ENCODE measurements around the gene KCNB1. TPM values are rescaled to one million over a fixed set of nuclear protein-coding genes. Genes with fewer than 3 reads are reported as not detected.

Gene KCNB1
- polyA plus RNA-seq, 12 donors, result 4.3 to 13.6 (median 9.8) TPM; not detected in 1

DNA sequence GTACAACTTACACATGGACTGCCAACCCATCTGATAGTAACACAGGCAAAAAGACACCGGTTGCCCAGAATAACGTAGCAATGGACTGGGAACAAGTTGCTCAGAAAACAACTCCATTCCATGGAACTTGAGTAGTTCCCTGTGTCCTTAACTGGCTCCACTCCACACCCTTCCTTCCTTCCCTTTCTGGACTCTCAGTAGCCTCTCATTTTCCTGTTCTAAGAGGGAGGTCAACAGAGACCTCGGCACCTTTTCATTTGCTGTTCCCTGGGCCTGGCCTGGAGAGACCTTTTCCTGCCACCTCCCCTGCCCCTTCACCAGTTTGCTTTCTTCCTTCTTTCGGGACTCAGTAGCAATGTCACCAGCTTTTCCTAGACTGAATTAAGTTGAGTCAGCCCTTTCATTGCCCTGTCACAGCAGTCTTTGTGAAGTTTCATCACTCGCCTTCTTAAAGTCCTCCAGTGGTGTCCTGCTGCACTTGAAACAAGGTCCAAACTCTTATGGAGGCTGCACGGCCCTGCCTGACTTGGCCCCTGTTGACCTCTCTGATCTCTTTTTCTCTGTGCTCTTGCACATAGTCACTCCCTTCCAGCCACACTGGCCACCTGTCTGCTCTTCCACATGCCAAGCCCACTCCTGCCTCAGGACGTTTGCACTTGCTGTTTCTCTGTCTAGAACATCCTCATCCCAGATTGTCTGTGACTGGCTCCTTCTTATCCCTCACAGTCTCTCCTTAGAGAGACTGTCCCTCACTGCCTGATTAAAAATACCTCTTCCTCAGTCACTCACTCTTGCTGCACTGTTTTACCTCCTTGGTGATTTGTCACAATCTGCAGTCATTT, 90.8 kb downstream of the KCNB1 start:
- DNase-seq, result no peak

DNA sequence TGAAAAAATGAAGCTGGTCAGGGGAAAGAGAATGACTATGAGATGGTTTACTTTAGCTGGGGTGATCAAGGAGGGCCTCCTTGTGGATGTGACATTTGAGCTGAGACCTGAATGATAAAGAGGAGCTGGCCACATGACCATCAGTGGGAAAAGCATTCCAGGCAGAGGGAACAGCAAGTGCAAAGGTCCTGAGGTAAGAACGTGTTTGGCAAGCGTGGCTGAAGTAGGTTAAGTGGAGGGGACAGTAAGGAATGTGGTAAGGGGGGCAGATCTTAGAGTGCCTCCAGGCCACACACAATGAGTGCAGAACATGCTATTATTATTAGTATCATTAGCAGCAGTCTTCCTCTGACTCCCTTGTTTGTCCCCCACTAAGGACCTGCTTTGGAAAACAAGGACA, 92.6 kb downstream of the KCNB1 start:
- no peak for DNase-seq

DNA sequence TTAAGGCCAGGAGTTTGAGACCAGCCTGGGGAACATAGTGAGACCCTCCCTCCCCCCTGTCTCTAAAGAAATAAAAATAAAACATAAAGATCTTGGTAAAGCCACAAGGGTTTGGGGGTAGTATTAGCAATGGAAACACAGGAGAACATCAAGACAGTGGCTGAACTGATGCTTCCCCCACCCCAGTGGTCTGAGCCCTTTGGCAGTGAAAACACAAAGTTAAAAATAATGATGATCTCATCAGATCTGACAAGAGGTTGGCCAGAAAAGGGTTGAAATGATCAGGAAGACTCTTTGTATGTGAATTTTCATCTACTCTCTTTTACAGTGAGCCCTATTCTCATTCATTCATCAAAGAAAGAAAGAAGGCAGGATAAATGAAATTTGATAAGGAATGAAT, 93.7 kb downstream of the KCNB1 start:
- DNase-seq, result no peak

DNA sequence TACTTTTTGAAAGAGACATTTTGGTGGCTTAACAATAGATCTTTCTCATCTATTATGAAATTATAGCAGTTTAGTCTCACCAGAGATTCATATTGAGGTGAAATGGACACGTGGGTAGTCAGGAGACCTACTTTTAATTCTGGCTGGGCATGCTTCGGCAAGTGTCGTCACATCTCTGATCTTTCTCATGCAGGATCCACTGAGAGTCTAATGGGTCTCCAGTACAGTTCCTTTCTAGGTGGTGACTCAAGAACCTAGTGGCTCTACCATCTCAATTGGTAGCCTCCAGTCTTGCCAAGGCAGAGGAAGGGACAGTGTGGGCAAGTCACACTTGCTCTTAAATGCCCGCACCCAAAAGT, 94.9 kb downstream of the KCNB1 start:
- no peak for DNase-seq

DNA sequence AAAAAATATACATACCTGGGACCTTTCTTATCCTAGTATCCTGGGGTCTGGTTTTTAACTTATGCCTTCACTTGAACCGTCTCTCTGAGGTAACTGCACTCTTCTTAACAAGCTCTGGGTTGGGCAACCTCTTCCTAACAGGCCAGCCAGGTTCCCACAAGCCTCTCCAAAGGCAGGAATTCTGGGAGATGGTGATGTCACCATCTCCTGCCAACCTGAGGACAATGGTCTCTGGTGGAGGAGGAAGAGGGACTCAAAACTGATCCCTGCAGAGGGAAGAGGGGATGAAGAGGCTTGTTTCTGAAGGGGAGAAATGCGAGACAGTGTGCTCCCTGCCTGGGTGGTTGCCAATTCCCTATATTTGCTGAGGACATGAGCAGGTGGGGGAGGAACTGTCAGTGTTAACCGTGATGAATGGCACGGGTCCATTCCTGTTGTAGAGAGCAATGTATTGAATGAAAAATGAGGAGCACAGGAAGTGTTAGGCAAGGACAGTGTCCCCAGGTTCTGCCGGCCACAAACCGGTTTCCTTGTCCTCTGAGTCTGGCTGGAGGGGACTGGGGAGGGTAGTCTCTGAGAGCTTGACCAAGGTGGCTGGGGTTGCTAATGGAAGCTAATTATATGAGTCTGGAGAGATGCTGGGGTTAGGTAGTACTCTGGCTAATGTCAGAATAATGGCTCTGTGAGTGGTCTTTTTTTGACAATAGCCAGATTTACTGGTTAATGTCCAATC, 95.5 kb downstream of the KCNB1 start:
- no peak for DNase-seq

DNA sequence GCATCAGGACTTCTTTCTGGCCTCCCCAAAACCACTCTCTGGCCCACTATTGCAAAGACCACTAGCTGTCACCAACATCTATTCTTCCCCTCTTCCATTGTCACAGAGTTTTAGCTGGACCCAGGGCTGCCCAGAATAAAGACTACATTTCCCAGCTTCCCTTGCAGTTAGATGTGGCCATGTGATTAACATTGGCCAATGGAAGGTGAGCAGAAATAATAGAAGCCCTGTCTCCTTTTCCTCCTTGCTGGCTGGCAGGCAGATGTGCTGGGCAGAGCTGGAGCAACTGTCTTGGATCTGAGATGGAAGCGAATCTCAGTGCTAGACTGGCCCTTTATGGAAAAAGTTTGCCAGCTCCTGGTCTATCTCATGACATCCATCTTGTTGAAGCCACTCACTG, 97.0 kb downstream of the KCNB1 start:
- DNase-seq, result no peak

DNA sequence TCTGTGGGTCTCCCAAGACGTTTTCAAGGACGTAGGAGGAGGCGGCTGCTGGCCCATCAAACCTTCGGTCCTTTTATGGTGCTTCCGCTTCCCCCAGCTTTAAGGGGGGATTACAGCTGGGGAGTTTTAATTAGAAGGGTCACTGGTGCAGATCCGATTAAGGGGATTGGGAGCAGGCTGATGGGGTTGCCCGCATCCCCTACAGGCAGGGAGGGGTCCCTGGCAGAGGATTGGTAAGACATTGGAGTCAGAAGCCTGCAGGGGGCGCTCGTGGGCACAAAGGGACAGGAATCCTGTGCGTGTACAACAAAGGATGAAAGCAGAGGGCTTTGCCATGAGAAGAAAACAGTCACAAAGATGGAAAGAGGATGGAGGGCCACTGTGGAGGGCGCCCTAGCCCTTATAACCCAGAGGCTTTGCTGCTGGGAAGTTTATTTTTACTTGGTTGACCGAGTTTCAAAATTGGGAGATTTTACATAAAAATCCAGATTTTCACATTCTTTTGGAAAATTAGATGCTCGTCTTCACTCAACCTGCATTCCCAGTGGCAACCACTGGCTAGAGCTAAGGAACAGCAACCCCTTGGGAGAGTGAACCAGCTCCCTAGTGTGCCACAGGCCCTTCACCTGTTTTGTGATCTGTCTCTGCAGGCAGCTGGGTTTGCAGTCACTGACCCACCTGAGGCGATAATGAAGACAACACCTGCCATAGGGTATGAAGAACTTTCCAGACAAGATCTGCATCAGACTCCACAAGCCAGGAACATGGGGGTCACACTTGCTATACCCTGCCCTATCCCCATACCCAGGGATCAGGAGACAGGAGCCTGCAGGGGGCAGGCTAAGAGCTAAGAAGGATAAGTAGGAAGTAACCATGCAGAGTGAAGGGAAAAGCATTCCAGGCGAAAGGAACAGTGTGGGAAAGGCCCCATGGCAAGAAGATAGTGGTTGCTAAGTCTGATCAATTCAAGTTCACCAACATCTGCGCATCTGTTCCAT, 97.7 kb downstream of the KCNB1 start:
- DNase-seq, result no peak

DNA sequence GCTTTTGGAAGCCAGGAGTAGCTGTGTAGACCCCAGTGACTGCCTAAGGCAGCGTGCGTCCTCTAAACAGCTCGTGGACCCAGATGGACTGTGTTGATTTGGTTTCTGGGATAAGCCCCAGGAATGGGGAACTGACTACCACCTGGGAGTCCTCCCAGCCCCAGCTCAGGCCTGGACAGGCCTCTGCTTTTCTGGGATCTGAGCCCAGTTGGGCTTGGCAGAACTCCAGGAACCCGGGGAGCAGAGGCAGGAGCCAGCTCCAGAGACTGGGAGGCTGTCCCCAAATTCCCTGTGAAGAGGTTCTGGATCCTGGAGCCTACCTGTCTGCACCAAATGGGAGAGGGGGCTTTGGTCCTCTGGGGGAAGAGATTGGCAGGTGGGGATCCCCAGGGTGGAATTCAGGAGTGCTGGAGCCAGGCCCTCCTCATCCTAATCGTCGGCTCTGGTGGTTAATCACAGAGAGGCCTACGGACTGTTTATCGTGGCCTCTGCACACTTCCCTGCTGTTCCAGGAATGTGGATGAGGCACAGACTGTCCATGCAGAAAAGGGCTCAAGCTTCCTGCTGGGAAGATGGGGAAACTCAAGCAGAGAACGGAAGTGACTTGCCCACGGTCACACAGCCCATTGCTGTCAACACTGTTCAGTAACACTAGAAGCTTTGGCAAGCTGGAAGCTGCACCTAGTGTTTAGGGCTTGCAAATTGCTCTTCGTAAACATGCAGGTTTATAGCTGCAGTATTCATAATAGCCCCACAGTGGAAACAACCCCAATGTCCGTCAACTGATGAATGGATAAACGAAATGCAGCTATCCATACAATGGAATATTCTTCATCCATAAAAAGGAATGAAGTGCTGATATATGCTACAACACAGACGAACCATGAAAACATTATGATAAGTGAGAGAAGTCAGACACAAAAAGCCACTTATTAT, 100.6 kb downstream of the KCNB1 start:
- peak; percentile 81 for DNase-seq

DNA sequence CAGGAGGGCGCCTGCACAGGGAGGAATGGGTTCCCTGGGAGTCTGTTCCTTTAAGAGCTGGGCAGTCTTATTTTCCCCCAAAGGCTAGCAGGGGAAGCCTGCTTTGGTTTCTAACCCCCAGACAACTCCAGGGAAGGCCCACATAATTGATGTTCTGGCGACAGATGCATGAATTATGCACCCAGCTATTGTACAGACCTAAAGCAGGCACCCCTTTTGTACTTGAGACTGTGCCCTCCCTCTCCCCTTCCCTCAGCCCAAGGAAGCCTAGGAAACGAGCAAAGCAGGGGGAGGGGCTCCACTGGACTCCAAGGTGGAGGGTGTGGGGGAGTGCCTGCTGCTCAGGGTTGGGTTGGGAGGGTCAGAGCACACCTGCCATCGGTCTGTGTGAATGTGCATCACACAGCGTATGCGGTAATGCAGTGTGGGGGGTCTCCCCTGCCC, 102.1 kb downstream of the KCNB1 start:
- no peak for DNase-seq

DNA sequence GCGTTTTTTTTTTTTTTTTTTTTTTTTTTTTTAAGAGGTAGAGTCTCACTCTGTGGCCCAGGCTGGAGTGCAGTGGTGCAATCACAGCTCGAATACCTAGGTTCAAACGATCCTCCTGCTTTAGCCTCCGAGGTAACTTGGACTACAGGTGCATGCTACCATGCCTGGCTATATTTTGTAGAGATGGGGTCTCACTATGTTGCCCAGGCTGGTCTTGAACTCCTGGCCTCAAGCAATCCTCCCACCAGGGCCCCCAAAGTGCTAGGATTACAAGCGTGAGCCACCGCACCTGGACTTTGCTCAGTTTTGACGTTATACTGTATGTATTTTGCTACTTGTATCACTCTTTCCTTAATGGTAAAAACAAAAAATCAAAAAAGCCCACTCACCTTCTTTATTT, 103.1 kb downstream of the KCNB1 start:
- no peak for DNase-seq

DNA sequence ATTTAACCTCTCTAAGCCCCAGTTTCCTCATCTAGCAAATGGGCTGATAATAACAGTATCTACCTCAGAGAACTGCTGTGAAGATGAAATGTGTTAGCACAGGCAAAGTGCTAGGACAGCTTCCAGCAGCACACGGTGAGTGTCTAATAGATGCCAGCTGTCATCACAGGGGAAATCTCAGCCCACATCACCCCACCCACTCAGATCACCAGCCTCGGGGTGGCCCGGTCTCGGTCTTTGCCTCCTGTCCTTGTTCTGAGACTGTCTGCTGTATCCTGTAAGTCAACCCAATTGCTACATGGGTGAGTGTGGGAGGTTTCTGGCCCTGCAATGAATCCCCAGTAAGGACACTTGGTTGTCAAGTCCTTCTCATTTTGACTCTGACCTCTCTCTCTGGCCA, 105.1 kb downstream of the KCNB1 start:
- no peak for DNase-seq

DNA sequence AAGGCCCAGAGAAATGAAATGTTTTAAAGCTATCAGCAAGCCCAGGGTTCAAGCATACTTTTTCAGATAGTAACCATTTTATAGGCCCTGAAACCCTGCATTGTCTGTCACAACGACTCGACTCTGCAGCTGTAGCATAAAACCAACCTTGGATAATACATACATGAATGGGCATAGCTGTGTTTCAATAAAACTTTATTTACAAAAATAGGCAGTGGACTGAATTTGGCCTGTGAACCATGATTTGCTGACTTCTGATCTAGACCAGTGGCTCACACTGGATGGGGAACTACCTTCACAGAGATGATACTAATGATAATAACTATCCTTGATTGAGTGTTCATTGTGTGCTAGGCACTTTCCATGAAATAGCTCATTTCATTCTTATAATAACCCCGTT, 107.3 kb downstream of the KCNB1 start:
- no peak for DNase-seq

DNA sequence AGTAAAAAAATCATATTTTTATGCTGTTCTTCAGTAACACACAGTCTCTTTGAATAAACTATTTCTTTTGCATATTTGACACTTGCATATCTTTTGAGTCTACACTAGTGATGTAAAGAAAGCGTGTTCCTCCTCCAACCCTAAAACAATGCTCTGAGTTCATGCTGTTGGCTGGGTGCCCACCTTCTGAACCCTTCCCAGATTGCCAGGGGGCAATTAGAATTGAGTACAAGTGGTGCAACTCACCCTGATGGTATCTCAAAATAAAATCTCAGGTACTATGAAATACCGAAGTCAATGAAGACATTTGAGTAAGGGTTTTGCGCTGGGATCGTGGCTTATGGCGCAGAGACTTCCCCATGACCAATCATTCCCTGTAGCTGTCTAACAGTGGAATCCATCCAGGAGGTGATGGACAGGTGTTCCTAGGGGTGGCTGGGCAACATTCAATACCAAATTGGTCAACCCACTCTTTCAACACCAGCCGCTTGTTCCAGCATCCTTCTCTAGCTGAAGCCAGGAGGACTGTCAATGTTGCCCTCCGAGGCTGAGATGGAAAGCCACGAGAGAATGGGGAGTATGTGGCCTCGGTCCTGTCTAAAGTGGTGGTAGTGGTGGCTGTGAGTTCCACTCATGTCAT, 110.3 kb downstream of the KCNB1 start:
- DNase-seq, result no peak

DNA sequence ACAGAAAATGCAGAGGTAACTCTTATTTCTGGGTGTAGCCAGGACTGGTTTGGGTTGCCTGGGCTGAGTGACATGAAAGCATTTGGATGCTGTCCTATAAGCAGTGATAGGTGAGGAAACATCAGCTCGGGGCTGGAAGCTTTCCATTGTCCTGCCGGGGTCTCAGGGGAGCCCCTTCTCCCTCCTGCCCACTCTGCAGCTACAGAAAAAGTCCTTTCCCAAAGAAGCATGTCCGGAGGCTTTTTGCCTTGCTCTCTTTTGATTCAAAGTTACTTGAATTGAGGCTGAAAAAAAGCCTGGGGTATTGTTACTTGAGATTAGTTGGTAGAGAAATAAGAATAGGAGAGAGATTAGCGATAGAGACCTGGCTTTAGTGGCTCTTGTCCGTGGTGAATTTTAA, 113.9 kb downstream of the KCNB1 start:
- DNase-seq, result no peak

DNA sequence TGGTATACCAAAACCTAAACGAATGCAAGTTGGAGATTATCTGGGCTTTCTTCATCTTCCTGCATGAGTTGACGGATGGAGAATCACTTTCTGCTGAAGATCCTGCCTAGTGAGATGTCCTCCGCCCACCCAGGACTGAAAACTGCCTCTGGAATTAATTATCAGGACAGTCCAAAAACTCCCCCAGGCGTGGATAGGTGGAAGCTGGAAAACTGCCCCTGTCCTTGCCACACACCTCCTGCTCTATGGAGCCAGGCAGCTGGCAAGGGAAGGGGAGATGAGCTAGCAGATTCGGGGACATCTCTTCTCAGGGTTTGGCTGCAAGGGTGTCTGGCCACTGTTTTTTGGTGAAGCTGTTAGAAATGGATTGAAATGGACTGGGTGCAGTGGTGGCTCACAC, 115.4 kb downstream of the KCNB1 start:
- no peak for DNase-seq

DNA sequence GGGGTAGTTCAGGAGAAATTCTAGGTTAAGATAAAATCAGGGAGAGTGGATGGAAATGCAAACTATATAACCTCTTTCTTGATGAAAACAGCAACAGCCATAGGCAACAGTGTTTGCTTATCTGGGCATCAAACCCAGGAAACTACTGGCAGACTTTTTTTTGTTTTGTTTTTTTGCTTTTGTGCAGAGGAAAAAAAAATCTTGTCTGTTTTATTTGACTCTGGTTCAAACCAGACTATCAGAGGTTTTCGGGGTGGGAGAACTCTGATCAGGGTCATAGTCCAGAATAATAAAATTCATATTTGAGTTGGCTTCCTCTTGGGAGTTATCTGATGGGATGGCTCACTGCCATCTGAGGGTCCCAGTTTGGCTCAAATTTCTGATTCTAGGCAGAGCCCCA, 115.8 kb downstream of the KCNB1 start:
- no peak for DNase-seq

DNA sequence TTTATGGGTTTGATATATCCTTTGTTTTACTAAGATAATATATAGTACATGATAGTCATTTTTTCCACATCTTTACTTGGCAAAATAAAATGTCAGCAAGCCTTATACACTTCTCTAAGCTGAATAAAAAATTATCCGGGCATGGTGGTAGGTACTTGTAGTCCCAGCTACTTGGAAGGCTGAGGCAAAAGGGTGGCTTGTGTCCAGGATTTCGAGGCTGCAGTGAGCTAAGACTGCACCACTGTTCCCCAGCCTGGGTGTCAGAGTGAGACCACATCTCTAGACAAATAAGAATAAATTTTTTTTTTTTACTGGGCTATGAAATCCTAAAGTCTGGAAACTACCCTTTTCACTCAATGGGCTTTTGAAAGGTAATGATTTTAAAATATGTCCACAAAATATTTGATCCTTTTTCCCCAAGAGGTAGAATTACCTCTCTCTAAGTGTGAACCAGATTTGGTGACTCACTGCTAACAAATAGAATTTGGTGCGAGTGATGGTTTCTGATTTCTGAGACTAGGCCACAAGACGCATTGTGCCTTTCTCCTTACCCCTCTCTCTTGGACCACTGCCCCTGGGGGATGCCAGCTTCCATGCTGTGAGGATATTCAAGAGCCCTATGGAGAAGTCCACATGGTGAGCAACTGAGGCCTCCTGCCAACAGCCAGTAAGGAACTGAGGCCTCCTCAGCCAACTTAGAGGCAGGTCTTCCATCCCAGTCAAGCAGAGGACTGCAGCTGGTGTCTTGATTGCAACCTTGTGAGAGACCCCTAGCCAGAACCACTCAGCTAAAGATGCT, 120.4 kb downstream of the KCNB1 start:
- DNase-seq, result no peak

DNA sequence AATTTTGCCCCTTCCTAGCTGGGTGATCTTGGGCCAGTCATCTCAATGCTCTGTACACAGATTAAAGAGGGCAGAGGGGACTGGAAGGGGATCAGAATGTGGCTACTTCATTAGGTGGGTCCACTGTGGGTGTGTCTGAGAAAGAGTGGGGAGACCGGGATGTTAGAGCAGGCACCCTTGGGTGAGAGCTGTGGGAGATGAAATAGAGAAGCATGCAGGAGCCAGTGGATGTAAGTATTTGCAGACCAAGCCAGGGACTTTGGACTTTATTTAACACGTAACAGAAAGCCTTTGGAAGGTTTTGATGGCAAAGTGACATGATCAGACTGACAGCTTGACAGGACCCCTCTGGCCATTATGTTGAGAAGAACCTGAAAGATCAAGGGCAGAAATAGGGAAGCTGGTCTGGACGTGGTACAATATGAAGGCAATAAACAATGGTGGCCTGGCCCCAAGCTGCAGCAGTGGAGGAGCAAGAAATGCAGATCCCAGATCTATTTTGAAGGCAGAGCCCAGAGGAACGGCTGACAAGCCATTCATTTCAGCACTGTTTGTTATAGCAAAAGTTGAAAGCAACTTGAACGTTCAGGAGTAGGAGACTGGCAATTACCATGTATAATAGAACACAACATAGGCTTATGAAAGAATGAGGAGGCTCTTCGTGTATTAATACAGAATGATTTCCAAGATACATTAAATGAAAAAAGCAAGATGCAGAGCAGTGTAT, 122.1 kb downstream of the KCNB1 start:
- DNase-seq, result no peak

DNA sequence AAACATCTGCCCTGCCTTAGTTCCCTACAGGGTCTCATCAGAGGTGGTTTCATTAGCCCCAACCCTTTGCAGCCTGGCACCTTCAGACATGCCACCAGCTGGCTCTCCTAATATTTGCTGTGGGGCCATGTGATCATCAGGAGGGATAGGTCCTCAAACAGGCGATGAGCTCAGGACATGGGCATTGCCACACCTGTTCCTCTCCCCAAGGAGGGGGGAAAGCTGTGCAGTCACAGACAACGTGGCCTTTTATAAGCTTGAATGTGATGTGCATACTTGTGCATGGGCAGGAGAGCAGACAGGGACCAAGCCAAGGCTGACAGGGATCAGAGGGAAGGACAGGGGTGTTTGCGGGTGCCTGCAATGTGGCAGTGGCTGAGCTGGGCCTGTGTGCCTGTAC, 125.8 kb downstream of the KCNB1 start:
- peak; percentile 28 for DNase-seq
